Amniotic stem cell (primary cell): ENCODE results near the gene TAF15.

ENCODE experiments used
- DNase-seq: peaks from one replicate; lab custom pipeline; 2025; lab: John Stamatoyannopoulos, UW

The TAF15 gene

DNA sequence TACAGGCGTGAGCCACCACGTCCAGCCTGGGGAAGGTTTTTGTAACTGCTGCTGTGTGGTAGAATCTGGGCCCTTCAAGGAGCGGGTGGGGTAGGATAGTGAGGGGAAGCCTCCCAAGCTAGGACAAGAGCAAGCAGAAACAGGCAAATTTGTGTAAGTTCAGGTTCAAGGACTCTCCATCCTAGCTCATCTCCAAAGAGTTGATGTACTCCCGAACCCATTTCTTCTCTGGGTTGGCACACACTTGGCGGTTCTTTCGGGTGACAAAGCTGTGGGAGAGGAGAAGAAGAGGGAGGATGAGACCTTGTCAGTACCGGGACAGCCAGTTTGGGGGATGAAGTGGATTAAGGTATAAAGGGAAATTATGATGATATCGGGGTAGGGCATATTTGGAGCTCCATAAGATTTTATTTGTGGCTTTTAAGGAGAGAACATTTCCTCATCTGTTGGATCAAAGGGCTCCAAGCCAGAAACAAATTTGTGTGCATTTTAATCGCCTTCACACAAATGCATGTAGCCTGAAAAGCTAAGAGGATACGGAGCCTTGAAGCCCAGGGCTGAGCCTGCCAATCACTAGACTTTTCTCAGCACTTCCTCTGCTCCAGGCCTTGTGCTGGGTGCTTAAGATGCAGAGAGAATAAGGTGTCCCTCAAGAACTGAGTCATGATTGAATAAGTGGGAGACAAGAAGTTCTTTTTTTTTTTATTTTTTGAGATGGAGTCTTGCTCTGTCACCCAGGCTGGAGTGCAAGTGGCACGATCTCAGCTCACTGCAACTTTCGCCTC lies 63.1 kb downstream of the TAF15 start:
- no peak for DNase-seq

GRCh38 chr17:35875072-35875799 lies 66.0 kb downstream of the TAF15 start:
- DNase-seq = no peak

- DNase-seq = no peak
Observed at GRCh38 chr17:35875800-35876139, 66.5 kb downstream of the TAF15 start.

DNA sequence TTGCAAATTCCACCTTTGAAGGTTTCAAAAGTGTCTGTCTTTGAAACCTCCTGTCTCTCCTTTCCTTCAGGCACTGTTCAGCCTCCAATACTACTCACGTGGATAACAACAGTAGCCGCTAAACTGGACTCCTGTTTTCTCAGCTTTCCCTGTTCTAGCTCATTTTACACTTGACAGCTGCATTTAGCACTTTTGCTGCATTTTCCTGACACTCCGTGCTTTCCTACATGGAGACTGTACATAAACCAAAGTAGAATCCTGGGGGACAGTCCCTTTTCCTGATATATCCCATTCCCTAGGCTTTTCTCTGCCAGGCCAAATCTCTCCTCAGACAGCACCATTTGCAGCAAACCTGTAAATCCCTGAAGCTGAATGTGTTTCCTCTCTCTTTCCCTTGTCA lies 67.2 kb downstream of the TAF15 start:
- no peak for DNase-seq

DNA sequence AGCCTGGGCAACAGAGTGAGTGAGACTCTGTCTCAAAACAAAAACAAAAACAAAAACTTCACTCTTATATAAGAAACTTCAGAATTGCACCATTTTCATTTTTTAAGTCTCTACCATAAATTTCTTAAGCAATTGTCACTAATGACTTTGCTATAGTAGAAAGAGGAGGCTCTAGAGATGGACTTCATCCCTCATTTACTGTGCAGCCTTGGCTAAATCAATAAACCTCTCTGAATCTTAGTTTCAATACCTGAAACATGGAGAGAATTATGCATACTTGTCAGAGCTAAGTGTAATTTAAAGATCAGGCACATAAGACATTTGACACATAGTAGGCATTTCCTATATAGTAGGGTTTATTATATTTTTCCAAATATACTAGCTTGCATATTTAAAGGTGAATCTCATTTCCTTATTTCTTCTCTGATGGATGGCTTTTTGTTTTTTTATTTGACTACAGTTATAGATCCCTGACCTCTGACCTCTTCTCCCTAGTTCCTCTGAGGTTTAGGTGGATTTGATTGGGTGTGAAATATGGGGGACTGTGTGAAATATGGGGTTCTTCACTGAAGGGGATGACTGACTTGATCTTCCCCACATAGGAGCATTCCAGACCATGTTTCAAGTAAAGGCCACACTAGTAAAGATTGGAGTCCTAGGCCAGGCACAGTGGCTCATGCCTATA lies 68.2 kb downstream of the TAF15 start:
- no peak for DNase-seq

DNA sequence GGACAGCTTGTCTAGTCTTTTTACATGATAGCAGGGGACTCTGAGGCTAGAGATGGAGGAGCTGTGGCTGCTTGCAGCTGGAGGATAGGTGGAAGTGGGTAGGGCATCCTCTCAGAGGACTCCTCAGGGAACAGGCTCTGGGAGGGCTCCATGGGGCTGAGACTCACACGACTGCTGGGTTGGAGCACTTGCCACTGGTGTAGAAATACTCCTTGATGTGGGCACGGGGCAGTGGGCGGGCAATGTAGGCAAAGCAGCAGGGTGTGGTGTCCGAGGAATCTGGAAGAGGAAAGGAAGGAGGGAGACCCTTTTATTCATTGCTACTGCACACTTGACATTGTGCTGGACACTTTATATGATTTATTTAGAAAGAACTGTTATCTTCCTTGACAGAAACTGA lies 69.1 kb downstream of the TAF15 start:
- no peak for DNase-seq

- DNase-seq = no peak
Observed at GRCh38 chr17:35879773-35880654, 70.7 kb downstream of the TAF15 start, which contains the start of gene CCL5. Gene CCL5, minus strand, starts transcription at chr17:35880360.

GRCh38 chr17:35889241-35889640 lies 80.0 kb downstream of the TAF15 start:
- no peak for DNase-seq

- DNase-seq = peak; percentile 20
Observed at GRCh38 chr17:35889818-35890773, 80.8 kb downstream of the TAF15 start.

DNA sequence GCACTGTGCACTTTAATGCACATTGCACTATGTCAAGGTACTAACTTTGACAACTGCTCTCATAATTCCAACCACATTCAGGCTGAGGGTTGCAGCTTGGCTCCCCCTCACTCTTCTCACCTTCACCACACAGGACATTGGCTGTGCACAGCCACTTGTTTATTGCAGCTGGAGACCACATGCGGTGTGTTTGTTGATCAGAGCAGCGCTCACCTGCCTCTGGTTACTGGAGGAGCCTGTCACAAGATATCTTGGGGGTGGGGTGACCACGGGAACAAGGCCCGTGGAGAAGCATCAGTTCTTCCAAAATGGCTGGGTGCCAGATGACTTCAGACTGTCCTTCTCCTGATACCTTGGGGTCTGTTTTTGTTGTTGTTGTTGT lies 81.5 kb downstream of the TAF15 start:
- no peak for DNase-seq

DNA sequence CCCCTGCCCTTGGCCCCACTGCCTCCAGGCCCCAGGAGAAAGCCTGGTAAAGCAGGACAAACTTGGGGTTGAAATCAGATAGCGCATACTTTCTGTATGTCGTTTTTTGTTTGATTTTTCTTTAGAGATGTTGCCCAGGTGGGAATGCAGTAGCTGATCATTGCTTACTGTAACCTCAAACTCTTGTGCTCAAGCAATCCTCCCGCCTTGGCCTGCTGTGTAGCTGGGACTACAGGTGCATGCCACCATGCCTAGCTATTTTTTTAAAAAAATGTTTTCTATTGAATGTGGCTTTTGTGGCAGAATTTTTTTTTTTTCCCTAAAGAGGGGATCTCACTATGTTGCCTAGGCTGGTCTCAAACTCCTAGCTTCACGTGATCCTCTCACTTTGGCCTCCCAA lies 82.0 kb downstream of the TAF15 start:
- DNase-seq = no peak

- no peak for DNase-seq
Observed at GRCh38 chr17:35892091-35893035, 83.1 kb downstream of the TAF15 start.

DNA sequence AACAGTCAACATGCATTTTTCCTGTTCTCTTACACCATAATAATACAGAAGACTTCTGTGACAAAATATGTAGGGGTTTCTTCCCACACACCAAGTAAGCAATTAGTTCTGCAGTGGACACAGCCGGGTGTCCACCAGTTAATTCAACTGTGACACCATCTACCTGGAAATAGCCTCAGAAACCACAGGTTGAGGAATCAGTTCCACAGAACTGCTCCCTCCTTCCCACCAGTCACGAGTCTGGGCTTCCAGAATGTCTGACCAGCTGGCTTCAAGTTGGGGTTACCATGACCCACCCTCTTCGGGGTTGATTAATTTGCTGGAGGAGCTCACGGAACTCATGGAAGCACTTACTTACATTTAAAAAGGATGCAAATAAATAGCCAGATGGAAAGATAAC lies 84.5 kb downstream of the TAF15 start:
- no peak for DNase-seq

DNA sequence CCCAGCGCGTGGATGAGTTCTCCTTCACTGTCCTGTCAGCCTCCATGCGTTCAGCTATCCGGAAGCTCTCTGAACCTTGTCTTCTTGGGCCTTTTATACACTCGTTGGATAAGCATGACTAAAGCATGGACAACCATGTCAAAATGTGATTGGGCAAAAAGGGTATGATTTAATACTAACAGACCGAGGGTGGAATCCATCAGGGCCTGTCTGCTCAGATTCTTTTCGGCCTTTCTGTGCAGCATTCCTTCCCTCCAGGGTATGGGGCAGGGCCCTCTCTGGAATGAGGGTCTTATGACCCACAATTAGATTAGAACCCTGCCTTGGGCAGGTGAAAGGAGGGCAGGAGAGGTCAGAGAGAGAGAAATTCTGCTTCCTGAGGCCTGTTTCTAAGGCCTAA lies 84.9 kb downstream of the TAF15 start:
- DNase-seq = no peak

GRCh38 chr17:35895636-35896587 lies 86.6 kb downstream of the TAF15 start:
- DNase-seq = no peak
